CD4-positive, alpha-beta T cell (primary cell): ENCODE data around the gene CTNNA3. TPM values are rescaled to one million over a fixed set of nuclear protein-coding genes. Genes with fewer than 3 reads are reported as not detected.

ENCODE experiments used
- ATAC-seq: fragments of 200-7000 bp; cut with Tn5 transposase; one replicate; pipeline ENCODE4 v1.10.0; 2022; ENCODE audit warnings: mild to moderate bottlenecking; ENCODE audit not compliant: poor library complexity
- CTCF ChIA-PET: fragments of 350-600 bp; sonication (Branson Sonifier 250); formaldehyde crosslinking; loops from one replicate; lab custom pipeline; 2021; ENCODE audit warnings: antibody characterized with exemption, inconsistent platforms; lab: Charles Lee
- POLR2A ChIA-PET: fragments of 350-600 bp; sonication (Branson Sonifier 250); formaldehyde crosslinking; loops from one replicate; lab custom pipeline; 2021; ENCODE audit warnings: antibody characterized with exemption, inconsistent platforms; lab: Charles Lee
- DNase-seq, 14 experiments: peaks; one replicate each; pipeline ENCODE4 v3.0.0-alpha.2; 2013 to 2020; ENCODE audit warnings: mixed read lengths in 2 of 14
- H3K27ac ChIP-seq, 2 donors: one replicate each; pipeline versions ENCODE4 v1.5.1 to v1.7.0; 2013; ENCODE audit warnings: low read length in 2 of 2, low read depth in 1 of 2, mild to moderate bottlenecking in 1 of 2
- H3K27me3 ChIP-seq, 2 experiments: 1 replicate in 1 of 2; 2 replicates in 1 of 2; pipeline versions ENCODE4 v1.6.1 to v1.7.0; 2013; ENCODE audit warnings: low read length in 2 of 2, control low read depth in 1 of 2, mild to moderate bottlenecking in 1 of 2, moderate library complexity in 1 of 2; ENCODE audit not compliant: insufficient read depth in 2 of 2, control insufficient read depth in 1 of 2
- H3K36me3 ChIP-seq: one replicate; pipeline ENCODE4 v1.6.1; 2013; ENCODE audit warnings: low read length, control low read depth; ENCODE audit not compliant: insufficient read depth
- H3K4me1 ChIP-seq: one replicate; pipeline ENCODE4 v1.6.1; 2013; ENCODE audit warnings: low read length, control low read depth; ENCODE audit not compliant: insufficient read depth
- H3K4me3 ChIP-seq: one replicate; pipeline ENCODE4 v1.5.1; 2013; ENCODE audit warnings: mild to moderate bottlenecking, low read length, moderate library complexity
- H3K9me3 ChIP-seq, 2 experiments: 1 replicate in 1 of 2; 2 replicates in 1 of 2; pipeline versions ENCODE4 v1.6.1 to v1.7.0; 2013; ENCODE audit warnings: low read length in 2 of 2, mild to moderate bottlenecking in 2 of 2, control low read depth in 1 of 2, moderate library complexity in 1 of 2; ENCODE audit not compliant: control insufficient read depth in 1 of 2, insufficient read depth in 1 of 2
- H3K27ac Mint-ChIP-seq: one replicate; pipeline ENCODE4 v1.8.0; 2020; ENCODE audit warnings: mixed read lengths
- H3K27me3 Mint-ChIP-seq: one replicate; pipeline ENCODE4 v1.8.0; 2021; ENCODE audit warnings: mixed read lengths
- H3K36me3 Mint-ChIP-seq: one replicate; pipeline ENCODE4 v1.8.0; 2021; ENCODE audit warnings: low read depth, mixed read lengths
- H3K4me1 Mint-ChIP-seq: one replicate; pipeline ENCODE4 v1.8.0; 2021; ENCODE audit warnings: low read depth, mixed read lengths
- H3K4me3 Mint-ChIP-seq: one replicate; pipeline ENCODE4 v1.8.0; 2020; ENCODE audit warnings: mild to moderate bottlenecking, mixed read lengths
- H3K9me3 Mint-ChIP-seq: one replicate; pipeline ENCODE4 v1.8.0; 2020; ENCODE audit warnings: mixed read lengths
- CTCF ChIP-seq: fragments of 200-600 bp; IDR thresholded peaks from one replicate; pipeline ENCODE4 v1.8.0; 2022; ENCODE audit warnings: antibody characterized with exemption, mild to moderate bottlenecking
- intact Hi-C, 2 experiments: fragments of 100-400 bp; cut with DNase I in 1 of 2; cut with micrococcal nuclease in 1 of 2; formaldehyde crosslinking; loops; one replicate each; pipeline versions ENCODE4 v1.15.1 to v1.9.0; 2023 to 2025; cut with DNase I, micrococcal nuclease
- total RNA-seq, 174 experiments: library from RNA in 2 of 174; stranded (reverse) in 2 of 174; gene quantifications; one replicate each; pipeline ENCODE4 v1.2.3 and lab custom pipeline; 2021 to 2026

CTNNA3 gene
- total RNA-seq, 2 experiments from 2014 or later: 0.80 TPM; not detected in 1

GRCh38 chr10:65945061-65945460, 1750.9 kb downstream of the CTNNA3 start:
- H3K4me3 Mint-ChIP-seq: no peak overlapping the region
- no peak for DNase-seq
- CTCF ChIA-PET: no interaction called here
- H3K36me3 Mint-ChIP-seq: no peaks in the 10 kb centered on the region
- TF ChIP-seq CTCF: no peak
- intact Hi-C loops: no loop called here
- H3K36me3 ChIP-seq: no peaks in the 10 kb centered on the region
- no peaks in the 10 kb centered on the region for H3K9me3 ChIP-seq
- peaks cover 2% of the 10 kb centered on the region for H3K9me3 Mint-ChIP-seq
- H3K27me3 ChIP-seq: no peaks in the 10 kb centered on the region
- H3K27me3 Mint-ChIP-seq: no peaks in the 10 kb centered on the region
- H3K27ac ChIP-seq: no peak overlapping the region
- no peaks in the 10 kb centered on the region for H3K4me1 Mint-ChIP-seq
- H3K4me3 ChIP-seq: no peak overlapping the region
- no peak overlapping the region for H3K27ac Mint-ChIP-seq
- POLR2A ChIA-PET: no interaction called here
- no peaks in the 10 kb centered on the region for H3K4me1 ChIP-seq
- no peak for ATAC-seq

- no peak overlapping the region for H3K27ac ChIP-seq
- no peaks in the 10 kb centered on the region for H3K4me1 Mint-ChIP-seq
- H3K9me3 ChIP-seq: no peaks in the 10 kb centered on the region
- ATAC-seq: no peak
- H3K9me3 Mint-ChIP-seq: peaks cover 2% of the 10 kb centered on the region
- no peak overlapping the region for H3K27ac Mint-ChIP-seq
- DNase-seq: no peak
- H3K4me3 ChIP-seq: no peak overlapping the region
- ChIA-PET POLR2A (no interaction called here), CTCF (no interaction called here)
- intact Hi-C loops: no loop called here
- no peaks in the 10 kb centered on the region for H3K27me3 ChIP-seq
- H3K36me3 Mint-ChIP-seq: no peaks in the 10 kb centered on the region
- H3K27me3 Mint-ChIP-seq: no peaks in the 10 kb centered on the region
- TF ChIP-seq CTCF: no peak
- no peaks in the 10 kb centered on the region for H3K36me3 ChIP-seq
- no peaks in the 10 kb centered on the region for H3K4me1 ChIP-seq
- H3K4me3 Mint-ChIP-seq: no peak overlapping the region
These were observed 1752.5 kb downstream of the CTNNA3 start for GRCh38 chr10:65943451-65943850.

- no peak for TF ChIP-seq CTCF
- H3K9me3 ChIP-seq: no peaks in the 10 kb centered on the region
- no peaks in the 10 kb centered on the region for H3K27me3 ChIP-seq
- CTCF ChIA-PET: no interaction called here
- H3K36me3 ChIP-seq: no peaks in the 10 kb centered on the region
- POLR2A ChIA-PET: no interaction called here
- DNase-seq: no peak
- intact Hi-C loops: no loop called here
- no peaks in the 10 kb centered on the region for H3K36me3 Mint-ChIP-seq
- no peak overlapping the region for H3K4me3 ChIP-seq
- ATAC-seq: no peak
- H3K27ac Mint-ChIP-seq: no peak overlapping the region
- H3K4me1 ChIP-seq: no peaks in the 10 kb centered on the region
- H3K27me3 Mint-ChIP-seq: no peaks in the 10 kb centered on the region
- no peaks in the 10 kb centered on the region for H3K4me1 Mint-ChIP-seq
- H3K4me3 Mint-ChIP-seq: no peak overlapping the region
- no peak overlapping the region for H3K27ac ChIP-seq
- H3K9me3 Mint-ChIP-seq: no peaks in the 10 kb centered on the region
These were observed 1755.0 kb downstream of the CTNNA3 start for GRCh38 chr10:65940816-65941662.
